HL-60/S4 treated with phorbol 12-myristate 13-acetate at 8.2 ng/mL for 4 days and 3 days (cell line): ENCODE measurements around the gene KIAA1549.

Experiments
- in situ Hi-C: fragments of 300-500 bp; cut with MboI; formaldehyde crosslinking; loops from 2 replicates; pipeline ENCODE4 v1.15.0; 2022; ENCODE audit warnings: low sequenced_read_pairs

The KIAA1549 gene

DNA sequence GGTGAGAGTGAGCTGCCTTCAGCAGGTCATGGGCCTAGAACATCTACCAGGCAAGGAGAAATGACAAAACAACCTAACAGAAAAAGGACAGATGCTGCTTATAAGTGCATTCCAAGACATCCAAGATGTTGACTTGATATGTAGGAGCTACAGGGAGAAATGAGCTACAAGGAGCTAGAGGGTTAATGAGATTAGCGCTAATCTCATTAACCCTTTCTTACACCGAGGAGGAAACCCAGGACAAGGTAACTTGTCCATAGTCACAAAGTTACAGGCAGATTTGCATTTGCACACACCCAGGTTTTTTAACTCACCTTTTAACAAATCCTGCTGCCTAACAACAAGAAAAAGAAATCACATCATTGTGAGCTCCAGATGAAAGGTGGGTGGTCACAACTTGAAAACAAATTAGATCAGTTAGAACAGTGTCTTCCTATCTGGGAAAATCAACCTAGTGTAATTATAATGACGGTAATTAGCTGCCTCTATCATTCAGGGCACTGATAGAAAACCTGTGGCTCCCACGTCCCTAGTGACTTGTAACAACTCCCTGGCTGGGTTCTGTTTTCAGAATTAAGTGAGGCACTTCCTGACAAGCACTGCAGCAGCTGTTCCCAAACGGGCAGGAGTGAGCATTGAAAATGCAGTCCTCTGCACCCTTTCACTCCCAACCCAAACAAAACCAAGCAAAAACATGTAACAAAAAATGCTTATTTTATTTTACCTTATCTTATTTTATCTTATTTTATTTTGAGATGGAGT lies 5.7 kb downstream of the KIAA1549 start:
- in situ Hi-C loops = no loop called here

GRCh38 chr7:138974675-138975292 lies 6.4 kb downstream of the KIAA1549 start:
- in situ Hi-C loops = no loop called here

- in situ Hi-C loops = no loop called here
These were observed 7.1 kb downstream of the KIAA1549 start for GRCh38 chr7:138974103-138974502.

GRCh38 chr7:138970952-138971351 lies 10.2 kb downstream of the KIAA1549 start:
- in situ Hi-C loops = no loop called here

DNA sequence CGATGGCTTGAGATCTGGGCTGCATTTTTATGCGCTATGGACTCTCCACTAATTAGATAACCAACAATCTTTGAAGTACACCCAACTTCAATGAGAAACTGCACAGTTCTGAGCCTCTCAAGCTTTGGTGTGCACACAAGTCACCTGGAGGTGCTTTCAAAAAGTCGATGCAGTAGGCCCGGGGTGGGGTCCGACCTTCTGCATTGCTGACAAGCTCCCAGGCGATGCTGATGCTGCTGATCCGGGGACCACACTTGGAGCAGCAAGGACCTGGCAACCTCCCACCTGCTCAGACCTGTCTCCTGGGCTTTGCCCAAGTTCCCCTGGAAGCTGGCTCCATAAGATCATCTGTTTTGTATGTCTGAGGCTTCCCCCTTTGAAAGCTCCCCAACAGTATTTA lies 10.7 kb downstream of the KIAA1549 start:
- in situ Hi-C loops = no loop called here

GRCh38 chr7:138967159-138967558 lies 14.0 kb downstream of the KIAA1549 start:
- in situ Hi-C loops = no loop called here

- in situ Hi-C loops = no loop called here
These were observed 16.4 kb downstream of the KIAA1549 start for GRCh38 chr7:138964624-138965436.

GRCh38 chr7:138963675-138964074 lies 17.5 kb downstream of the KIAA1549 start:
- in situ Hi-C loops = no loop called here

- in situ Hi-C loops = no loop called here
These were observed 18.5 kb downstream of the KIAA1549 start for GRCh38 chr7:138962561-138963270.

DNA sequence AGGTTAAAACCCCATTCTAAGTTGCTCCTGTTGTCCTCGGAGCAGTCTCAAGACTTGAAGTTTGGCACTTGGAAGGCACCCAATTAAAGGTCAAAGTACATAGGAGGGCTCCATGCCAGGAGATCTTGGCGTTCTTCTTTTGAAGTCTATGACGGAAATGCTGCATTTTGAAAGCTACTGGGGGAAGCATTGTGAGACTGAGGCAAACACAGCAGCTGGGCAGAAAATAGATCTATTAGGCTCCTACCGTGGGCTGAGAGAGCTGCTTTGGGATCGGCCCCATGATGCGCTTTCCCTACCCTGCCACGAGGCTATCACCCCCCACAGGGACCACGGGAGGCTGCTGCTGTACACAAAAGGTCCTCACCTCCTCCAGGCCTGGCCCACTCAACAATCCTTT lies 20.0 kb downstream of the KIAA1549 start:
- in situ Hi-C loops = no loop called here

- in situ Hi-C loops = no loop called here
These were observed 22.7 kb downstream of the KIAA1549 start for GRCh38 chr7:138958391-138958956.

DNA sequence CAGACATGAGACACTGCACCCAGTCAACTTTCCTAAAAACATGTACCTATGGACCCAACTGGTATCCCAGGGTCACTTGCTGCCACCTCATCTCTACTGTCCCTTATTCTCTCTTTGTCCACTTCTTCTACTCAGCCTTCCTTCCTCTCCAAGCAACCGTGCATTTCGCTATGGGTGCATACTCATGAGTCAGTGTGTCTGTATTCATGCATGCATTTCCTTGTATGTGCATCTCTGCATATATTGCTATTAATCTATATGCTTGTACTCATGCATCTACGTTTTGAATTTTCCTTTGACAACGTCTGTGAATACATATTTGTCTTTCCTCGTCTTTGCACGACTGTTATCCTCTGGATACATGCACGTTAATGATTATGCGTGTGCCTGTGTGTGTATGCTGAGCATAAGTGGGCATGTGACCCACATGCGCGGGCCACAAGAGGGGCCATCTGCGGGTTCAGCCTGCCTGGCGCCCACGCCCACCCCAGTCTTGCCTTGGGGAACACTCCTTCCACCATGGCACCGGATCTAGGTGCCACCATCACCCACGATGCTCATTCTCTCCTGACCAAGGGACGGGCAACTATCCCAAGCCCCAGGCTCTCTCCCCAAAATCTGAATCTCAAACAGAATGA lies 23.3 kb downstream of the KIAA1549 start:
- in situ Hi-C loops = no loop called here

DNA sequence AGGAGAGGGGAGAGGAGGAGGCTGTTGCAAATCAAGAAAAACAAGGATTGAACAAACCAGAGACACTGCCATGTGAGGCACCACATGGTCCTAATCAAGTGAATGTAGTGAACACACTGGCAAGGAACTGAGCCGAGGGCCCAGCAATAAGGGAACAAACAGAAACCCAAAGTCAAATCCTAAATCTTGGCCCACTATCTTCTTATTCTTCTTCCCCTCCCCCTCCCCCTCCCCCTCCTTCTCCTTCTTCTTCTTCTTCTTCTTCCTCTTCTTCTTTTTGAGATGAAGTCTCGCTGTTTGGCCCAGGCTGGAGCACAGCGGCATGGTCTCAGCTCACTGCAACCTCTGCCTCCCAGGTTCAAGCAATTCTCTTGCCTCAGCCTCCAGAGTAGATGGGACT lies 24.0 kb downstream of the KIAA1549 start:
- in situ Hi-C loops = no loop called here

DNA sequence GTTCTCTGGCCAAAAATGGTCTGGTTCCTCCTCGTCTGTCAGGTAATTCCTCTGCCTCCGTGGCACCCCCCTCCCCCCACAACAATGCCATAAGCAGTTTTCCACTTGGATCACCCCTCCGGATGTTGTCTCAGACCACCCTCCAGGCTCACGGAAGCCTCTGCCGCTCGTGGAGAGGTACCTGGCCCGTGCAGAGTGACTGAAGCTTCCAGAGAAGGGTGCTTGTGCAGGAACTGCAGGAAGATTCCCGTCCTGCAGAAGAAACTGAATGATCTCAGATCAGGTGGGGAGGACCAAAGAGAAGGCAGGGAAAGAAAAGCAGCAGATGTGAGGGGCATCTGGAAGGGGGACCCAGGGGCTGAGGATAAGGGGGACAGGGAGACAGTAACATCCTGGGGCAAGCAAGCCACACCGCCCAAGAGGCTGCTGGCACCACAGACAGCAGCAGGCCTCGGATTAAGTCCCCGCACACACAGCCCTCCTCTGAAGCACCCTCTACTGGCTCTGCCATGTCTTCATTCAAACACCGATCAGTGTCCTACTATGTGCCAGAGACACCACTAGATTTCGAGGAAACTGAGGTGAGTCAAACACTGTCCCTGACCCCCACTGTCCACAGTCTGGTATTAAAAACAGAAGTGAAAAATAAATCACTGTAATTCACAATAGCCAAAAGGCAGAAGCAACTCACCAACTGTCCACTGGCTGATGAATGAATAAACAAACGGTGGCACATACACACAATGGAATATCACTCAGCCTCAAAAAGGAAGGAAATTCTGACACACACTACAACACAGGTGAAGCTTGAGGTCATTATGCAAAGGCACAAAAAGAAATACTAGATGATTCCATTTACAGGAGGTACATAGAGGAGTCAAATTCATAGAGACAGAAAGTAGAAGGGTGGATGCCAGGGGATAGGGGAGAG lies 26.4 kb downstream of the KIAA1549 start:
- in situ Hi-C loops = no loop called here

GRCh38 chr7:138952791-138953190 lies 28.4 kb downstream of the KIAA1549 start:
- in situ Hi-C loops = no loop called here

GRCh38 chr7:138951953-138952352 lies 29.2 kb downstream of the KIAA1549 start:
- in situ Hi-C loops = no loop called here

- in situ Hi-C loops = no loop called here
These were observed 31.6 kb downstream of the KIAA1549 start for GRCh38 chr7:138949421-138950088.

GRCh38 chr7:138948403-138948802 lies 32.8 kb downstream of the KIAA1549 start:
- in situ Hi-C loops = no loop called here

DNA sequence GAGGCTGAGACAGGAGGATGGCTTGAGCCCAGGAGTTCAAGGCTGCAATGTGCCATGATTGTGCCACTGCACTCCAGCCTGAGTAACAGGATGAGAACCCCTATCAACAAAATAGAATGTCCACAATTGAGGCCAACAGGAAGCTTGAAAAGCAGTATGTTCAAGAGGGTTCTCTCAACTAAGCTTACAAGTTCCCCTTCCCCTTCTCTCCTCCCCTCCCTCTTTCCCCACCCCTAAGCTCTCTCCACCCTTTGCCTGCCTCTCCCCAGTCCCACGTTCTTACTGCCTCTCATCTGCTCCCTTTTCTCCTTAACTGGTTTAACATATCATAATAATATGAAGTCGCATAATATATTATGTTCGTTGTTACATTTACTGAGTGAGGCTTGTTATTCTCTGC lies 35.4 kb downstream of the KIAA1549 start:
- in situ Hi-C loops = no loop called here
